ENCODE data around the gene IL27RA. TPM values are rescaled to one million over a fixed set of nuclear protein-coding genes. Genes with fewer than 3 reads are reported as not detected.

IL27RA gene
- total and polyA plus RNA-seq, 2 of the 4 experiments (the other 2 are of a cell fraction): 2.9 to 5.1 TPM

- CTCF ChIA-PET: no interaction called here
- in situ Hi-C loops (cut with MboI; ENCODE audit: low sequenced_read_pairs): no loop called here
These were observed 28.1 kb upstream of the IL27RA start for GRCh38 chr19:14003251-14004055.

More at GRCh38 chr19:14003251-14004055, 28.1 kb upstream of the IL27RA start:
- no peak for ATAC-seq (ENCODE audit: low read depth)
- intact Hi-C loops (cut with micrococcal nuclease): no loop called here
- no peak overlapping the region for H2AK5ac ChIP-seq (ENCODE audit: low read depth, low read length)
- H3K14ac ChIP-seq (replicated peaks; ENCODE audit: low read depth, low read length): no peak overlapping the region
- H3K27ac ChIP-seq (ENCODE audit: insufficient read depth, low read length): no peak overlapping the region
- no peak overlapping the region for H2BK20ac ChIP-seq (ENCODE audit: low read depth, low read length)
- no peaks in the 10 kb centered on the region for H3K27me3 ChIP-seq (ENCODE audit: control insufficient read depth, insufficient read depth, low read length)
- H2AFZ ChIP-seq (replicated peaks; ENCODE audit: low read length, poor library complexity): no peak overlapping the region
- no peak overlapping the region for H4K8ac ChIP-seq (ENCODE audit: low read depth in 2 of 2, low read length in 2 of 2)
- no peak overlapping the region for H3K9ac ChIP-seq (ENCODE audit: low read depth, low read length)
- no peak overlapping the region for H4K91ac ChIP-seq (ENCODE audit: insufficient read depth, low read depth, low read length)
- no peak overlapping the region for H3K56ac ChIP-seq (ENCODE audit: extremely low read depth, insufficient read depth, low read length)
- no peak overlapping the region for H2AK9ac ChIP-seq (replicated peaks; ENCODE audit: low read depth, low read length, poor library complexity)
- H3K36me3 ChIP-seq (ENCODE audit: control insufficient read depth, insufficient read depth, low read length): peaks cover 2% of the 10 kb centered on the region; the same call in 1 of the 2 replicates
- dilution Hi-C loops (cut with HindIII; ENCODE audit: low sequenced_read_pairs, unreplicated experiment): no loop called here
- 77% methylated on average over 3 of the region's 10 CpGs; no CpG with 5 or more reads in 1 of the 2 experiments for WGBS, 2 experiments (ENCODE audit: extremely low coverage in 2 of 2, insufficient read length in 1 of 2)
- H3K4me1 ChIP-seq (ENCODE audit: control insufficient read depth, insufficient read depth, low read length): peaks cover 4% of the 10 kb centered on the region; the same call in 1 of the 2 replicates
- H4K5ac ChIP-seq (ENCODE audit: low read depth, low read length): no peak overlapping the region
- H3K4ac ChIP-seq (ENCODE audit: low read depth, low read length): no peak overlapping the region
- no peak overlapping the region for H3K4me3 ChIP-seq (ENCODE audit: insufficient read depth, low read depth, low read length)
- H3K9me1 ChIP-seq (ENCODE audit: insufficient read depth, low read length): peaks cover 5% of the 10 kb centered on the region; the same call in 1 of the 2 replicates
- no TSS peak for BruUV-seq (replicated peaks)
- no peak overlapping the region for H2BK120ac ChIP-seq (ENCODE audit: low read depth, low read length)
- peaks cover 5 to 45% of the 10 kb centered on the region in 2 experiments for H3K79me1 ChIP-seq (ENCODE audit: low read depth in 1 of 2, low read length in 2 of 2)
- peaks cover 9% of the 10 kb centered on the region for H4K20me1 ChIP-seq (ENCODE audit: insufficient read depth, low read length)
- no peak overlapping the region for H2BK15ac ChIP-seq (ENCODE audit: low read depth, low read length)
- TF ChIP-seq BHLHE40 (IDR thresholded peaks at IDR 0.05; ENCODE audit: low read depth, low read length) (no peak), RCOR1 (IDR thresholded peaks at IDR 0.05; ENCODE audit: insufficient replicate concordance, low read length) (no peak), NFE2L2 (IDR thresholded peaks at IDR 0.05; ENCODE audit: low read depth, low read length) (no peak), RFX5 (IDR thresholded peaks at IDR 0.05; ENCODE audit: low read depth, low read length) (no peak), RAD21 (IDR thresholded peaks at IDR 0.05; ENCODE audit: low read length) (no peak), FOS (IDR thresholded peaks at IDR 0.05; ENCODE audit: low read depth, low read length) (no peak), ELK1 (IDR thresholded peaks at IDR 0.05; ENCODE audit: borderline replicate concordance, low read depth, low read length) (no peak), MAFK (IDR thresholded peaks at IDR 0.05; ENCODE audit: low read depth, low read length) (no peak), POLR2A (IDR thresholded peaks at IDR 0.05; ENCODE audit: low read depth, low read length) (no peak), CEBPB (IDR thresholded peaks at IDR 0.05; ENCODE audit: low read depth, low read length) (no peak)
- TF ChIP-seq, protein P1, sequence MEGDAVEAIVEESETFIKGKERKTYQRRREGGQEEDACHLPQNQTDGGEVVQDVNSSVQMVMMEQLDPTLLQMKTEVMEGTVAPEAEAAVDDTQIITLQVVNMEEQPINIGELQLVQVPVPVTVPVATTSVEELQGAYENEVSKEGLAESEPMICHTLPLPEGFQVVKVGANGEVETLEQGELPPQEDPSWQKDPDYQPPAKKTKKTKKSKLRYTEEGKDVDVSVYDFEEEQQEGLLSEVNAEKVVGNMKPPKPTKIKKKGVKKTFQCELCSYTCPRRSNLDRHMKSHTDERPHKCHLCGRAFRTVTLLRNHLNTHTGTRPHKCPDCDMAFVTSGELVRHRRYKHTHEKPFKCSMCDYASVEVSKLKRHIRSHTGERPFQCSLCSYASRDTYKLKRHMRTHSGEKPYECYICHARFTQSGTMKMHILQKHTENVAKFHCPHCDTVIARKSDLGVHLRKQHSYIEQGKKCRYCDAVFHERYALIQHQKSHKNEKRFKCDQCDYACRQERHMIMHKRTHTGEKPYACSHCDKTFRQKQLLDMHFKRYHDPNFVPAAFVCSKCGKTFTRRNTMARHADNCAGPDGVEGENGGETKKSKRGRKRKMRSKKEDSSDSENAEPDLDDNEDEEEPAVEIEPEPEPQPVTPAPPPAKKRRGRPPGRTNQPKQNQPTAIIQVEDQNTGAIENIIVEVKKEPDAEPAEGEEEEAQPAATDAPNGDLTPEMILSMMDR (conservative IDR thresholded peaks at IDR 0.05; ENCODE audit: low read depth, low read length): no peak
- TF ChIP-seq, protein P2, sequence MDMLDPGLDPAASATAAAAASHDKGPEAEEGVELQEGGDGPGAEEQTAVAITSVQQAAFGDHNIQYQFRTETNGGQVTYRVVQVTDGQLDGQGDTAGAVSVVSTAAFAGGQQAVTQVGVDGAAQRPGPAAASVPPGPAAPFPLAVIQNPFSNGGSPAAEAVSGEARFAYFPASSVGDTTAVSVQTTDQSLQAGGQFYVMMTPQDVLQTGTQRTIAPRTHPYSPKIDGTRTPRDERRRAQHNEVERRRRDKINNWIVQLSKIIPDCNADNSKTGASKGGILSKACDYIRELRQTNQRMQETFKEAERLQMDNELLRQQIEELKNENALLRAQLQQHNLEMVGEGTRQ (IDR thresholded peaks at IDR 0.05; ENCODE audit: low read depth, low read length): no peak
- POLR2A ChIA-PET (ENCODE audit: unreplicated experiment): no interaction called here
- no peak overlapping the region for H3K23ac ChIP-seq (ENCODE audit: low read depth, low read length)
- no peak for DNase-seq
- H3K9me3 ChIP-seq (ENCODE audit: control insufficient read depth, insufficient read depth, low read length): peaks cover 9% of the 10 kb centered on the region
- H2BK5ac ChIP-seq (ENCODE audit: low read depth, low read length, poor library complexity, severe bottlenecking): no peak overlapping the region
- no peak overlapping the region for H3K18ac ChIP-seq (ENCODE audit: low read depth, low read length)
- H3K4me2 ChIP-seq (ENCODE audit: low read depth, low read length): no peak overlapping the region

Data from IMR-90 (cell line).